GM18507 (cell line): ENCODE data around the gene PRKCB.

Experiments
- DNase-seq: peaks from one replicate; pipeline ENCODE4 v3.0.0; 2011; ENCODE audit warnings: low read depth; ENCODE audit not compliant: insufficient read length; ENCODE audit errors: extremely low spot score
- FAIRE-seq: peaks from 2 replicates; lab custom pipeline; 2011; peaks lifted over from hg19 to GRCh38; lab: Jason Lieb, UNC

The PRKCB gene

GRCh38 chr16:24166661-24167528 lies 331.1 kb downstream of the PRKCB start:
- DNase-seq (no peak), FAIRE-seq (no peak)

DNA sequence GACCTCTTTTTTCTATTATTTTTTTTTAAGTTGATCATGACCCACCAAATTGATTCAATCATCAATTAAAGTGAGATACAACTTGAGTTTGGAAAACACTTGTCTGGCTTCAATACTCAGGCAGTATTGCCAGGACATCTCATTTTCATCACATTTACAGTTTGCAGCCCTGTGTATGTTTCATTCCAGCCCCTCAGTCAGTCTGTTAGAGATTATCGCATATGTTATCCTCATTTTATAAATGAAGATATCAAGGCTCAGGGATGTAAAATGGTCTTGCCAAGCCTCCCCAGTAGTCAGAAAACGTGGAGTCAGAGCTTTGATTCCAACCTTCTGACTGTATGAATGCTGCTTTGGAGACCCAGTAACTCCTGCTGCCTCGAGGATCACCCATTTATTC lies 333.1 kb downstream of the PRKCB start:
- FAIRE-seq (no peak), DNase-seq (no peak)

- DNase-seq, result no peak
- no peak for FAIRE-seq
These were observed 334.6 kb downstream of the PRKCB start for GRCh38 chr16:24170407-24170806.

DNA sequence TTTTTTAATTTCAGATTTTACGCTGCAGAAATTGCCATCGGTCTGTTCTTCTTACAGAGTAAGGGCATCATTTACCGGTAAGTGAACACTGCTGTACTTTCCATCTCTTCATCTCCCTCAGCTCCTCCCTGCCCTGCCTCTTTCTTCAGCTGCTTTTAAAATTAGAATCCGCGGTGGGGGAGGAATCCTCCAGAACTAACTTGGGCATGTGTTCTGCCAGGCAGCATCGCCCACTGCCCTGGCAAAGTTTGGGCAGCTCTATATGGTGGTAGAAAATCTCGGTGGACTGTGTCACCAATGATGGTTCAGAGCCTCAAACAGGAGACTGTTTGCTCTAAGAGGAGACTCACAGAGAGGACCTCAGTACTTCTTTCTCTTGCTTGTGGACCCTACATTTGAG lies 338.7 kb downstream of the PRKCB start:
- no peak for DNase-seq
- FAIRE-seq, result no peak

DNA sequence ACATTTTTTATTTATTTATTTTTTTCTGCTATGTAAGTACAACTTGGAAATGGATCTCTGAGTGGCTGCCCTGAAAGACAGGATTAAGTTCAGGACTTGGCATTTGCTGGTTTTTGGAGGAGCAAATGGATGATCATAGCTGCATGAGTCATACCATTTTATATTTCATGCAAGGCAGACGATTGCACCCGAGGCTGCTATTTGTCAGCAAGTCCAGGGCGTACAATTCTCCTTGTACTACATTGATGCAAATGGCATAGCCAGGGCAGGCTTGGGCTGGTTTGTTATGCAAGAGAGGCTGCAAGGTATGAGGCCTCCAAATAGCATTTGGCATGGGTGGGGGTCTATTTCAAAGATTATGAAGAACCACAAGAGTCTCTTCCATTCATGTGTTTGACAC lies 339.2 kb downstream of the PRKCB start:
- FAIRE-seq, result no peak
- DNase-seq, result no peak

DNA sequence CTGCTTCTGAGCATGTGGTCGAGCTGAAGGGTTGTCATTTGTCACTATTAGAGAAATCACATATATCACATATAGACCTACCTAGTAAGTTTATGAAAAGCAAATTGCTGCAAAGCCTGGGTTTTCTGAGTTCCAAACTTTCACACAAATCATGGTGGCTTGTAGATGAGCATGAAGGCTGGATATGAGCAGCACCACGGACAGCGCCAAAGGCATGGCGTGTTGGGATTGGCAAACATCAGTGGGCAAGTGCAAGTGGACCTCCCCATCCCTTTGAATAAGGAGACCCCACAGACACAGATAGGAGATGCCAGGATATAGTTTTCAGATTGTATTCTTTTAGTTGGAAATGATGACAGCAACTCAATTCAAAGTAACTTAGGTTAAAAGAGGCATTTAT lies 342.7 kb downstream of the PRKCB start:
- DNase-seq (no peak), FAIRE-seq (no peak)

DNA sequence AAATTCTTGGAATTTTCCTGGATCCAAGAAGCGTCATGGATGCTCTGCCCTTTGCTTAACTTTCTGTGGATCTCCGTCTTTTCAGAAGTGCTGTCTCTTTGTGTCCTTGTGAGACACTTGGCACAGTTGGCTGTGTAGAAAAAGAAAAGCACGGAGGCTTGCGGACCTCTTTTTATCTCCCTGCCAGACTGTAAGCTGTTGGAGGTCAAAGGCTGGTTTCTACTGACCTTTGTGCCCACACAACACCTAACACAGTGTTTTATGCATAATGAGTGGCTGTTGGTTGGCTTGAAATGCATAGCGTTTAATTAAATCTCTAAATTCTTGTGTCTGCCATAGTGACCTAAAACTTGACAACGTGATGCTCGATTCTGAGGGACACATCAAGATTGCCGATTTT lies 344.7 kb downstream of the PRKCB start:
- FAIRE-seq (no peak), DNase-seq (no peak)

DNA sequence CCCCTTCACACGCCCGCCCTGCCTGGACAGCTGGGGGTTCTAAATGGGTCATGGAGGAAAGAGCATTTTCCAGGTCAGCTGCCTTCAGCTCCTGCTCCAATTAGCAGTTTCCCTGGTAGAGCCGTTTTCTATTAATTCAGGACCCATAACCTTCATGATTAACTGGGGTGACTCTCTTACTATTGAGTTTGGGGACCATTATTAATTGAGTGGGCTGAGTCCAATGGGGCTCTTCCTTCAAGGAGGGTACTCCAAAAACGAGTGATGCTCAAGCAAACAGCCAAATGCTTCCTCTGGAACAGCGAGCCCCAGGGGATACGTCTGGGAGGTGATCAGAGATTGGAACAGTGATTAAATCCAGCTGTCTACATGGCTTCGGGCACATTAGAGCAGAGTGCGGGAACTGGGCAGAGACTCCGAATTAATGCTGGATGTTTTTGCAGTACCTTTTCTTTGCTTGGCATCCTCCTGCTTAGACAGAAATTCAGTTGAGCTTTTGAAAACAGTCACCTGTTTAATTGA lies 352.3 kb downstream of the PRKCB start:
- FAIRE-seq (no peak), DNase-seq (no peak)

- no peak for FAIRE-seq
These were observed 353.1 kb downstream of the PRKCB start for GRCh38 chr16:24188751-24189318.

DNA sequence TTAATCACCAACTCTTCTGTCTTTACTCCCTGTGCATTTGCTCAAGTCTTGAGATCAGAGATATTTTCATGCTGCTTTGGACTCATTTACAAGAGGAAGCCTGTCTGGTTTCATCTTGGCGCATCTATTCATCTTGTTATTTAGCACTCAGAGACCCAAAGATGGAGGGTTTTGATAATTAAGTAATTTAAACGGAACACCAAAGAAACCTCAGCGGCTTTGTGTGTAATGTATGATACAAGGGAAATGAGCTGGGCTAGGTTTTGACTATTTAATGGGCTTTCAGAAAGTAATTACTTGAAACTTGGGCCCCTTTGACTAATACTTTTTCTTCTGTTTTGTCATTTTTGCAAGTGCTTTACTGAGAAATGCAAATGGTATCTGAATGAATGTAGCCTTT lies 354.2 kb downstream of the PRKCB start:
- DNase-seq, result no peak
- FAIRE-seq, result no peak

More at GRCh38 chr16:24188751-24189318, 353.1 kb downstream of the PRKCB start:
- no peak for DNase-seq

DNA sequence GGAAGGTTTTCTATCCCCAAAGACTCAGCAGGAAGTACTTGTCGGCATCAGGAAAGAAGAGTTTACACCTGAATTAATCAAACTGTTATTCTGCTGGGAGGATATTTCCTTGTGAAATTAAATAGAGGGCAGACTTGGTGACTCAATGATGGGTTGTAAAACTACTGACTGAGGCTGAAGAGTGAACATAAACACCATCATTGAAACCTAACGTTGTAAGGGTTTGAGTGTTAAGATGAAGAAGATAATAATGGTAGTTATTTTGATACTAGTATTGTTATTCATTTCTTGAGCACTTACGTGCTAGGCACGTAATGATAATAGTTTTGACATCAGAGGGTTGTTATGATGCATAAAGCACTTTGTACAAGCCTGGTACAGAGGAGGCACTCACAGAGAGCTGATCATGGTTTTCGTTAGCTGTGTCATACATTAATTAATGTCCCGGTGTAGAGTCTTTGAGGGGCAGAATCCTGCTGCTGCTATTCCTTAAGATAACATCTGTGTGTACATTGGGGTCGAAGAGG lies 356.2 kb downstream of the PRKCB start:
- DNase-seq (no peak), FAIRE-seq (no peak)

DNA sequence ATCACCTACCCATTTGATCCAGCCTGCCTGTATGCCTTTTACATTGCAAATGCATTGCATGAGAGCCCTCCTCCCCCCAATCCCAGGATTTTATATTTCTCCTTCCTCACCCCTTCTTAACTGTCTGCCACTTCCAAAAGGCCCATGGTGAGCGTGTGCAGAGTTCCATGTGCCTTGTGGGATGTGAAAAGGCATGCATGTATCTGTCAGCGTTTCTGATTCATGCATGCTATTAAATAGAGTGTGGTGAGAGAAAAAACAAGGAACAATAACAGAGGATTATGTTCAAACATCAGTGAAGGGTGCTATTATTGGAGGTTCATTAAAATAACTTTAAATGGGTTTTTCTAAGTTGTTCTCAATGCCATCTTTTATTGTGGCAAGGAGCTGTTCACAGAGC lies 359.4 kb downstream of the PRKCB start:
- no peak for FAIRE-seq
- no peak for DNase-seq

- FAIRE-seq (no peak), DNase-seq (no peak)
These were observed 363.2 kb downstream of the PRKCB start for GRCh38 chr16:24198807-24199533.

- DNase-seq, result no peak
- no peak for FAIRE-seq
These were observed 367.9 kb downstream of the PRKCB start for GRCh38 chr16:24203675-24204074.

DNA sequence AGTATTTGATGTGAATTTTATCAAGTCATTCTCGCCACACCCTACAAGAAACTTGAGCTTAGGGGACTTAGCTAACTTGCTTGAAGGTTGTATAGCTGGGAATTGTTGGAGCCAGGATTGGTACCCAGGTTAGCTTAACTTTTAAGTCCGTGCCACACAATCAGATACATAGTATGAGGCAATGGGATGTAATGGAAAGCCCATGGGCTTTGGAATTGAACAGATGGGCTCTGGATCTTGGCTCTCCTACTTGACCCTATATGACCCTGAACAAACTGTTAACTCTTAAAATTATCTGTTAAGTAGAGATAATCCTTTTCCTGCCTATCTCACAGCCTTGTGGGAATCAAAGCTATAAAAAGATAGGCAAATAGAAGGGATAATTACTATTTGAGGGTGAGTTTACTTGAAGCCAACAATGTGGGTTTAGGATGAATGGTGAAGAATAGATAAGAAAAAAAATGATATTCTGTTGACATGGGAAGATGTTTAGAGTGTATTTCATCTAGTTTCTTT lies 368.4 kb downstream of the PRKCB start:
- FAIRE-seq (no peak), DNase-seq (no peak)

DNA sequence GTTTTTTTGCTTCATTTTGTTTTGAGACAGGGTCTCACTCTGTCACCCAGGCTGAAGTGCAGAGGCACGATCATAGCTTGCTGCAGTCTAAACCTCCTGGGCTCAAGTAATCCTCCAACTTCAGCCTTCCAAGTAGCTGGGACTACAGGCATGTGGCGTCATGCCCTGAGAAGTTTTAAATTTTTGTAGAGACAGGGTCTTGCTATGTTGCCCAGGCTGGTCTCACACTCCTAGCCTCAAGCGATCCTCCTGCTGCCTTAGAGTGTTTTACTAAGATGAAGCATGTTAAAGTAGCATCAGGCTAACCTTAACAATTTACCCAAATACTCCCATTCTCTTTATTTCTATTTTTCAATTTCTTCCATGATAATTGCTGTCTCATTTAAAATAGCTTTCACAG lies 371.1 kb downstream of the PRKCB start:
- FAIRE-seq, result no peak
- no peak for DNase-seq

DNA sequence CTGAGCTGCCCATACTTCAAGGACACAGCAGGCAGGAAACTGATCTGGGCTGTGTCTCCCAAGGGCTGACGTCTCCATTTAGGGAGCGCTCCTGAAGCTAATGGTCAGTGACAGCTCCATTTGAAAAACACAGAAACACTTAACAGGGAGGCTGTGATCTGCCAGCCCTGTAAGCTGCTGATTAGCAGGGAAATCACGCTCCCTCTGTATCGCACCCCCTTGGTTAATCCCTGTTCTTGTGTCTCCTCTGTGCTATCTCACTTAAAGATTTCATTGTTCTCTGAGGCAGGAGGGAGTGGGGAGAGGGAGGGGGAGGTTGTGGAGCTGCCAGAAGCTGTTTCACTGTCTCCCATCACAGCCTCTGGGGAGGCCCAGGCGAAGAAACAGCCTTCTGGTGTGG lies 372.9 kb downstream of the PRKCB start:
- no peak for DNase-seq
- FAIRE-seq, result no peak

DNA sequence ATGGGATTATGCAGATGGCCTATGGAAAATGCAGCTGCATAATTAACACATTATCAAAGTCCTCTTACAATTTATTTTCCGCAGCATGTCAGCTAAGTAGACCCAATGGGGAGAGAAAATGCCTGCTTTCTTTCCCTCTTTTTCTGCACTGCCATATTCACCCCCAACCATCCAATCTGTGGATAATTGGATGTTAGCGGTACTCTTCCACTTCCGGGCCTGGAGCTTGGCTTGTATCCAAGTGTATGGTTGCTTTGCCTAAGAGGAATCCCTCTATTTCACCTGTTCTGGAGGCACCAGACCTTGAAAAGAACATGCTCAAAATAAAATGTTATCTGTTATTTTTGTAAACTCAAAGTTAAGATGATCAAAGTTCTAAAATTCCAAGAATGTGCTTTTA lies 379.2 kb downstream of the PRKCB start:
- DNase-seq (no peak), FAIRE-seq (no peak)

DNA sequence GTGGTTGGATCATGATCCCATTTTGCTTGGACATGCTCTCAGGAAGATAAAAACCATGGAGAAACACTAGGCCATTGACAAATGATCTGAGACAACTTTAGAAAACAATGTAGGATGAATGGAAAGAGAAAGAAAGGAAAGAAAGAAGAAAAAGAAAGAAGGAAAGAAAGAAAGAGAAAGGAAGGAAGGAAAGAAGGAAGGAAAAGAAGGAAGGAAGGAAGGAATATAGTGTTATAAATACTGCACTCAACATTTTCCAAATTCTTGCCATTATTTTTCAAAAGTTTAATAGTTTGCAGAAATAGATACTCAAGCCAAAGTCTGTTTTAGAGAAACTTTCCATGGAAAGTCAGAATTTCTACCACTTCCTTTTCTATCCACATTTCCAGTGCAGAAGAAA lies 381.2 kb downstream of the PRKCB start:
- no peak for DNase-seq
- no peak for FAIRE-seq

- FAIRE-seq, result no peak
These were observed 381.7 kb downstream of the PRKCB start for GRCh38 chr16:24217461-24217860.

More at GRCh38 chr16:24217461-24217860, 381.7 kb downstream of the PRKCB start:
- DNase-seq, result no peak
